HepG2 (cell line): ENCODE results near the gene WNT5B. TPM values are rescaled to one million over a fixed set of nuclear protein-coding genes. Genes with fewer than 3 reads are reported as not detected.

ENCODE experiments used
- ATAC-seq: fragments of 200-7000 bp; cut with Tn5 transposase; 3 replicates; pipeline ENCODE4 v1.9.1; 2020; ENCODE audit warnings: mild to moderate bottlenecking, moderate library complexity
- BruUV-seq: library from RNA; stranded (reverse); fragments of 400-500 nt; replicated peaks from 2 replicates; lab custom pipeline; 2021; lab: Mats Ljungman, UMichigan
- CTCF ChIA-PET: fragments of 300-600 bp; formaldehyde crosslinking; extraction: SDS; loops from one replicate; lab custom pipeline; 2021; ENCODE audit warnings: low total read pairs, inconsistent platforms, low intra/inter-chr PET ratio; lab: Yijun Ruan, JAX
- POLR2A ChIA-PET: fragments of 350-600 bp; sonication (Branson Sonifier 250); formaldehyde crosslinking; loops from one replicate; lab custom pipeline; 2020; ENCODE audit warnings: antibody characterized with exemption, inconsistent platforms; lab: Yijun Ruan, JAX
- DNase-seq: peaks from one replicate; pipeline ENCODE4 v3.0.0-alpha.2; 2015; ENCODE audit warnings: low spot score
- FAIRE-seq: peaks from 3 replicates; lab custom pipeline; 2011; peaks lifted over from hg19 to GRCh38; lab: Jason Lieb, UNC
- H2AFZ ChIP-seq: one replicate; pipeline ENCODE4 v1.6.1; 2011; ENCODE audit warnings: low read length, inconsistent platforms
- H3K27ac ChIP-seq: fragments of 300-600 bp; 3 replicates; pipeline ENCODE4 v1.8.0; 2011; ENCODE audit warnings: mixed run types, mild to moderate bottlenecking, mixed read lengths, low read length, inconsistent platforms; ENCODE audit not compliant: insufficient read depth; ENCODE audit errors: extremely low read length
- H3K27me3 ChIP-seq, 2 experiments: fragments of 200-600 bp in 1 of 2; 2 replicates in 1 of 2; 3 replicates in 1 of 2; pipeline versions ENCODE4 v1.6.0 to v1.8.0; 2011; ENCODE audit warnings: low read length in 2 of 2, mild to moderate bottlenecking in 2 of 2, moderate library complexity in 2 of 2, inconsistent platforms in 1 of 2; ENCODE audit not compliant: insufficient read depth in 2 of 2, control insufficient read depth in 1 of 2
- H3K36me3 ChIP-seq, 2 experiments: fragments of 200-600 bp in 1 of 2; replicated peaks in 1 of 2; 2 replicates in 1 of 2; 3 replicates in 1 of 2; pipeline versions ENCODE4 v1.5.1 to v1.8.0; 2011; ENCODE audit warnings: low read length in 2 of 2, inconsistent platforms in 1 of 2; ENCODE audit not compliant: insufficient read depth in 2 of 2, control insufficient read depth in 1 of 2
- H3K4me1 ChIP-seq: 2 replicates; pipeline ENCODE4 v1.5.1; 2012; ENCODE audit warnings: low read length, inconsistent platforms; ENCODE audit not compliant: insufficient read depth
- H3K4me2 ChIP-seq: 2 replicates; pipeline ENCODE4 v1.6.0; 2011; ENCODE audit warnings: low read depth, low read length, inconsistent platforms
- H3K4me3 ChIP-seq, 3 experiments: fragments of 200-600 bp in 1 of 3; sonication (generic), shearing (Covaris generic) in 1 of 3; replicated peaks in 1 of 3; 2 replicates each; pipeline ENCODE4 v1.5.1; 2011 to 2016; ENCODE audit warnings: low read length in 3 of 3, inconsistent platforms in 2 of 3, low read depth in 2 of 3, mild to moderate bottlenecking in 2 of 3, control low read depth in 1 of 3, mixed read lengths in 1 of 3; ENCODE audit not compliant: insufficient read depth in 1 of 3
- H3K79me2 ChIP-seq: one replicate; pipeline ENCODE4 v1.6.1; 2011; ENCODE audit warnings: low read length, inconsistent platforms; ENCODE audit not compliant: insufficient read depth
- H3K9ac ChIP-seq: 2 replicates; pipeline ENCODE4 v1.6.0; 2011; ENCODE audit warnings: mild to moderate bottlenecking, low read depth, low read length, inconsistent platforms; ENCODE audit not compliant: insufficient read depth
- H3K9me3 ChIP-seq: 2 replicates; pipeline ENCODE4 v1.5.1; 2012; ENCODE audit warnings: mild to moderate bottlenecking, low read length
- H4K20me1 ChIP-seq: 2 replicates; pipeline ENCODE4 v1.6.0; 2011; ENCODE audit warnings: inconsistent platforms, mild to moderate bottlenecking, low read length, moderate library complexity; ENCODE audit not compliant: insufficient read depth
- EEA1 ChIP-seq: sonication (generic); formaldehyde crosslinking; IDR thresholded peaks from 2 replicates; pipeline ENCODE4 v1.5.1; 2020; ENCODE audit warnings: mild to moderate bottlenecking, missing genetic modification reagents, borderline replicate concordance
- HDAC1 ChIP-seq: sonication (generic); formaldehyde crosslinking; IDR thresholded peaks from 2 replicates; pipeline ENCODE4 v1.5.1; 2020; ENCODE audit warnings: mild to moderate bottlenecking, missing genetic modification reagents
- KDM2A ChIP-seq: sonication (generic); formaldehyde crosslinking; IDR thresholded peaks from 2 replicates; pipeline ENCODE4 v1.4.0; 2020; ENCODE audit warnings: low read depth, missing genetic modification reagents, borderline replicate concordance
- LCORL ChIP-seq, 2 experiments: fragments of 450-650 bp in 1 of 2; sonication (generic) in 1 of 2; formaldehyde crosslinking in 1 of 2; IDR thresholded peaks; 2 replicates each; pipeline versions ENCODE4 v1.5.0 to v1.6.1; 2017 to 2020; ENCODE audit warnings: antibody characterized with exemption in 1 of 2, missing genetic modification reagents in 1 of 2
- SYNCRIP ChIP-seq: fragments of 200-400 bp; formaldehyde crosslinking; IDR thresholded peaks from 2 replicates; pipeline ENCODE4 v1.6.1; 2018; ENCODE audit warnings: mild to moderate bottlenecking, low read depth, low read length; ENCODE audit not compliant: insufficient read depth
- ZNF263 ChIP-seq: sonication (generic); formaldehyde crosslinking; IDR thresholded peaks from 2 replicates; pipeline ENCODE4 v1.4.0; 2020; ENCODE audit warnings: missing genetic modification reagents
- WGBS: methylation state at CpG from one replicate; pipeline ENCODE4 v1.1.6; 2017; ENCODE audit warnings: low lambda C conversion rate; 5-methylcytosine and 5-hydroxymethylcytosine counted together
- in situ Hi-C: cut with HindIII; loops from 2 replicates; pipeline ENCODE4 v1.10.0; 2017; ENCODE audit warnings: low pct_unique_long_range_greater_than_20kb; ENCODE audit not compliant: extremely low pct_ligation_motif_present
- intact Hi-C: fragments of 100-400 bp; cut with micrococcal nuclease; formaldehyde crosslinking; loops from one replicate; pipeline ENCODE4 v1.10.0; 2022; ENCODE audit not compliant: unreplicated experiment
- polyA plus RNA-seq, 8 experiments: library from polyadenylated mRNA; depleted of rRNA in 3 of 8; stranded (reverse) in 7 of 8; unstranded in 1 of 8; fragments of >200 nt; fragmentation: Illumina TruSeq in 4 of 8; extraction: Trizol in 4 of 8; gene quantifications; 2 replicates each; pipeline versions ENCODE4 v1.2.1 to v1.2.3, GENCODE V29; 2011 to 2016; ENCODE audit warnings: low read depth in 4 of 8, missing spikeins in 1 of 8, mixed read lengths in 1 of 8; ENCODE audit not compliant: insufficient read depth in 1 of 8
- total RNA-seq, 5 experiments: library from RNA; depleted of rRNA; stranded (reverse); fragments of >200 nt; fragmentation: Illumina TruSeq; extraction: Trizol; gene quantifications; 2 replicates each; pipeline ENCODE4 v1.2.3, GENCODE V29; 2016; ENCODE audit warnings: low read depth in 1 of 5
- TF ChIP-seq, protein P1 (sequence below): IDR thresholded peaks from 2 replicates; pipeline ENCODE4 v1.6.1; 2016
- TF ChIP-seq, protein P2 (sequence below): IDR thresholded peaks from 2 replicates; pipeline ENCODE4 v1.6.1; 2016
- TF ChIP-seq, protein P3 (sequence below): sonication (generic); formaldehyde crosslinking; IDR thresholded peaks from 2 replicates; pipeline ENCODE4 v1.8.0; 2022; ENCODE audit warnings: mild to moderate bottlenecking, missing genetic modification reagents, moderate library complexity
- TF ChIP-seq, protein P4 (sequence below): sonication (generic); formaldehyde crosslinking; IDR thresholded peaks from 2 replicates; pipeline ENCODE4 v1.5.1; 2020; ENCODE audit warnings: mild to moderate bottlenecking, moderate library complexity, missing genetic modification reagents
- TF ChIP-seq, protein P5 (sequence below): fragments of 450-650 bp; IDR thresholded peaks from 2 replicates; pipeline ENCODE4 v1.6.1; 2017; ENCODE audit warnings: mild to moderate bottlenecking
- TF ChIP-seq, protein P6 (sequence below): sonication (generic); formaldehyde crosslinking; IDR thresholded peaks from 2 replicates; pipeline ENCODE4 v1.5.0; 2020; ENCODE audit warnings: missing genetic modification reagents

Gene WNT5B
- total and polyA plus RNA-seq, 2 of the 13 experiments (the other 11 are each of a cell fraction or from before 2014, with no cell fraction given): 0.04 TPM; not detected in 1

DNA sequence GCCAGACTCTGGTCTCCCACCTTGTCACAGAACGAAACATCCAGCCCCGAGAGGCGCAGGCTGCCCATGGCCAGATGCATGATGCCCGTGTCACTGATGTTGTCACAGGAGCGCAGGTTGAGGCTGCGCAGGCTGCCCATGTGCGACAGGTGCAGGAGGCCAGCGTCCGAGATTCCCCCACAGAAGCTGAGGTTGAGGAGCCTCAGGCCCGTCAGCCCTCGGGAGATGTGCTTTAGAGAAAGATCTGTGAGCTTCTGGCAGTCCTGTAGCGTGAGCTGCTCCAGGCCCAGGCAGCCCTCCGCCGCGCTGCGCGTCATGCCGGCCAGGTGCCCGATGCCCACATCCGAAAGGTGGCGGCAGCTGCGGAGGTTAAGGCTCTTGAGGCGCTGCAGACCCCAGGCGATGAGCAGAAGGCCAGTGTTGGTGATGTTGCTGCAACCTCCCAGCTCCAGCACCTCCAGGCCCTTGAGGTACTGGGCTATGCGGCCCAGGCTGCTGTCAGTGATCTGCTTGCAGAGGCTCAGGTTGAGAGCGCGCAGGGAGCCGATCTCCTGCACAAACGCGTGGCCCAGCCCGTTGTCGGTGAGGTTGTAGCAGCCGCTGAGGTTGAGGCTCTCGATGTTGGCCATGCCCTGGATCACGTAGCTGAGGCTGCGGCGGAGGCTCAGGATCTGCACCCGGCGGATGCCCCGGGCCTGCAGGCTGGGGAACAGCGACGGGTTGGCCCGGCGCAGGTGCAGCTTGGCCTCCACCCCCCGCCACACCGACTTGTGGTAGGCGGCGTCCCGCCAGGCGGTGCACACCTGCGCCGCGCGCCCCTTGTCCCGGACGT, 35.6 kb upstream of the WNT5B start:
- Histone ChIP-seq H3K27me3 (peaks cover 0 to 4% of the 10 kb centered on the region in 2 experiments; a peak in 2 of 5 replicates), H3K9me3 (no peaks in the 10 kb centered on the region), H3K36me3 (no peaks in the 10 kb centered on the region), H2AFZ (no peak overlapping the region), H3K4me2 (peak overlapping the region; percentile 89), H3K79me2 (peaks cover 26% of the 10 kb centered on the region), H4K20me1 (peaks cover 17% of the 10 kb centered on the region; the same call in 1 of the 2 replicates), H3K9ac (peak overlapping the region; percentile 60), H3K27ac (peak overlapping the region; percentile 39), H3K4me3 (peak overlapping the region; percentile 50 to 83 (median 75)), H3K4me1 (peaks cover 52% of the 10 kb centered on the region)
- ATAC-seq (peak; percentile 64), FAIRE-seq (no peak), DNase-seq (no peak)
- intact Hi-C loops: no loop called here
- in situ Hi-C loops: loop anchor here (5.0 to 25.0 kb wide), 2 partner anchors 76 to 1031 kb away; no protein-coding TSS in a partner anchor
- BruUV-seq: no TSS peak
- ChIA-PET CTCF (no interaction called here), POLR2A (no interaction called here)
- WGBS: 39% methylated on average over 10 of the region's 56 CpGs
- TF ChIP-seq HDAC1 (CRISPR knock-in tag) (peak; percentile 64; the same call in 1 of the 2 replicates), LCORL (IDR thresholded peaks at IDR 0.05) (no peak), LCORL (CRISPR knock-in tag; IDR thresholded peaks at IDR 0.05) (0 out of 2 replicates have a peak, but pooled peaks have one; percentile 59), KDM2A (peak; percentile 66), ZNF263 (CRISPR knock-in tag) (0 out of 2 replicates have a peak, but pooled peaks have one; percentile 3), SYNCRIP (no peak), EEA1 (CRISPR knock-in tag) (peak; percentile 36; the same call in 1 of the 2 replicates)
- TF ChIP-seq, protein P1, sequence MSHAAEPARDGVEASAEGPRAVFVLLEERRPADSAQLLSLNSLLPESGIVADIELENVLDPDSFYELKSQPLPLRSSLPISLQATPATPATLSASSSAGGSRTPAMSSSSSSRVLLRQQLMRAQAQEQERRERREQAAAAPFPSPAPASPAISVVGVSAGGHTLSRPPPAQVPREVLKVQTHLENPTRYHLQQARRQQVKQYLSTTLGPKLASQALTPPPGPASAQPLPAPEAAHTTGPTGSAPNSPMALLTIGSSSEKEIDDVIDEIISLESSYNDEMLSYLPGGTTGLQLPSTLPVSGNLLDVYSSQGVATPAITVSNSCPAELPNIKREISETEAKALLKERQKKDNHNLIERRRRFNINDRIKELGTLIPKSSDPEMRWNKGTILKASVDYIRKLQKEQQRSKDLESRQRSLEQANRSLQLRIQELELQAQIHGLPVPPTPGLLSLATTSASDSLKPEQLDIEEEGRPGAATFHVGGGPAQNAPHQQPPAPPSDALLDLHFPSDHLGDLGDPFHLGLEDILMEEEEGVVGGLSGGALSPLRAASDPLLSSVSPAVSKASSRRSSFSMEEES (CRISPR knock-in tag): 0 out of 2 replicates have a peak, but pooled peaks have one; percentile 13
- TF ChIP-seq, protein P2, sequence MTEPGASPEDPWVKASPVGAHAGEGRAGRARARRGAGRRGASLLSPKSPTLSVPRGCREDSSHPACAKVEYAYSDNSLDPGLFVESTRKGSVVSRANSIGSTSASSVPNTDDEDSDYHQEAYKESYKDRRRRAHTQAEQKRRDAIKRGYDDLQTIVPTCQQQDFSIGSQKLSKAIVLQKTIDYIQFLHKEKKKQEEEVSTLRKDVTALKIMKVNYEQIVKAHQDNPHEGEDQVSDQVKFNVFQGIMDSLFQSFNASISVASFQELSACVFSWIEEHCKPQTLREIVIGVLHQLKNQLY (CRISPR knock-in tag): no peak
- TF ChIP-seq, protein P3, sequence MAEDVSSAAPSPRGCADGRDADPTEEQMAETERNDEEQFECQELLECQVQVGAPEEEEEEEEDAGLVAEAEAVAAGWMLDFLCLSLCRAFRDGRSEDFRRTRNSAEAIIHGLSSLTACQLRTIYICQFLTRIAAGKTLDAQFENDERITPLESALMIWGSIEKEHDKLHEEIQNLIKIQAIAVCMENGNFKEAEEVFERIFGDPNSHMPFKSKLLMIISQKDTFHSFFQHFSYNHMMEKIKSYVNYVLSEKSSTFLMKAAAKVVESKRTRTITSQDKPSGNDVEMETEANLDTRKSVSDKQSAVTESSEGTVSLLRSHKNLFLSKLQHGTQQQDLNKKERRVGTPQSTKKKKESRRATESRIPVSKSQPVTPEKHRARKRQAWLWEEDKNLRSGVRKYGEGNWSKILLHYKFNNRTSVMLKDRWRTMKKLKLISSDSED: no peak
- TF ChIP-seq, protein P4, sequence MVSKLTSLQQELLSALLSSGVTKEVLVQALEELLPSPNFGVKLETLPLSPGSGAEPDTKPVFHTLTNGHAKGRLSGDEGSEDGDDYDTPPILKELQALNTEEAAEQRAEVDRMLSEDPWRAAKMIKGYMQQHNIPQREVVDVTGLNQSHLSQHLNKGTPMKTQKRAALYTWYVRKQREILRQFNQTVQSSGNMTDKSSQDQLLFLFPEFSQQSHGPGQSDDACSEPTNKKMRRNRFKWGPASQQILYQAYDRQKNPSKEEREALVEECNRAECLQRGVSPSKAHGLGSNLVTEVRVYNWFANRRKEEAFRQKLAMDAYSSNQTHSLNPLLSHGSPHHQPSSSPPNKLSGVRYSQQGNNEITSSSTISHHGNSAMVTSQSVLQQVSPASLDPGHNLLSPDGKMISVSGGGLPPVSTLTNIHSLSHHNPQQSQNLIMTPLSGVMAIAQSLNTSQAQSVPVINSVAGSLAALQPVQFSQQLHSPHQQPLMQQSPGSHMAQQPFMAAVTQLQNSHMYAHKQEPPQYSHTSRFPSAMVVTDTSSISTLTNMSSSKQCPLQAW (CRISPR knock-in tag): 0 out of 2 replicates have a peak, but pooled peaks have one; percentile 28
- TF ChIP-seq, protein P5, sequence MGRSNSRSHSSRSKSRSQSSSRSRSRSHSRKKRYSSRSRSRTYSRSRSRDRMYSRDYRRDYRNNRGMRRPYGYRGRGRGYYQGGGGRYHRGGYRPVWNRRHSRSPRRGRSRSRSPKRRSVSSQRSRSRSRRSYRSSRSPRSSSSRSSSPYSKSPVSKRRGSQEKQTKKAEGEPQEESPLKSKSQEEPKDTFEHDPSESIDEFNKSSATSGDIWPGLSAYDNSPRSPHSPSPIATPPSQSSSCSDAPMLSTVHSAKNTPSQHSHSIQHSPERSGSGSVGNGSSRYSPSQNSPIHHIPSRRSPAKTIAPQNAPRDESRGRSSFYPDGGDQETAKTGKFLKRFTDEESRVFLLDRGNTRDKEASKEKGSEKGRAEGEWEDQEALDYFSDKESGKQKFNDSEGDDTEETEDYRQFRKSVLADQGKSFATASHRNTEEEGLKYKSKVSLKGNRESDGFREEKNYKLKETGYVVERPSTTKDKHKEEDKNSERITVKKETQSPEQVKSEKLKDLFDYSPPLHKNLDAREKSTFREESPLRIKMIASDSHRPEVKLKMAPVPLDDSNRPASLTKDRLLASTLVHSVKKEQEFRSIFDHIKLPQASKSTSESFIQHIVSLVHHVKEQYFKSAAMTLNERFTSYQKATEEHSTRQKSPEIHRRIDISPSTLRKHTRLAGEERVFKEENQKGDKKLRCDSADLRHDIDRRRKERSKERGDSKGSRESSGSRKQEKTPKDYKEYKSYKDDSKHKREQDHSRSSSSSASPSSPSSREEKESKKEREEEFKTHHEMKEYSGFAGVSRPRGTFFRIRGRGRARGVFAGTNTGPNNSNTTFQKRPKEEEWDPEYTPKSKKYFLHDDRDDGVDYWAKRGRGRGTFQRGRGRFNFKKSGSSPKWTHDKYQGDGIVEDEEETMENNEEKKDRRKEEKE: no peak
- TF ChIP-seq, protein P6, sequence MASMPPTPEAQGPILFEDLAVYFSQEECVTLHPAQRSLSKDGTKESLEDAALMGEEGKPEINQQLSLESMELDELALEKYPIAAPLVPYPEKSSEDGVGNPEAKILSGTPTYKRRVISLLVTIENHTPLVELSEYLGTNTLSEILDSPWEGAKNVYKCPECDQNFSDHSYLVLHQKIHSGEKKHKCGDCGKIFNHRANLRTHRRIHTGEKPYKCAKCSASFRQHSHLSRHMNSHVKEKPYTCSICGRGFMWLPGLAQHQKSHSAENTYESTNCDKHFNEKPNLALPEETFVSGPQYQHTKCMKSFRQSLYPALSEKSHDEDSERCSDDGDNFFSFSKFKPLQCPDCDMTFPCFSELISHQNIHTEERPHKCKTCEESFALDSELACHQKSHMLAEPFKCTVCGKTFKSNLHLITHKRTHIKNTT (CRISPR knock-in tag): no peak
